Pulmonary artery endothelial cell (primary cell): ENCODE results near the gene AZGP1. TPM values are rescaled to one million over a fixed set of nuclear protein-coding genes. Genes with fewer than 3 reads are reported as not detected.
"Not testable (repeated sequence)": the region's sequence is repeated elsewhere in the genome, so short reads cannot be mapped to it uniquely, and the experiment has no call there.

Experiments used
- DNase-seq: peaks from one replicate; pipeline ENCODE4 v3.0.0-alpha.2; 2011; ENCODE audit warnings: low read depth, low spot score
- total RNA-seq: library from RNA; depleted of rRNA; stranded (reverse); fragments of >200 nt; gene quantifications from 2 replicates; pipeline ENCODE4 v1.2.3, GENCODE V29; 2014

AZGP1 gene
- total RNA-seq, 1 donor from 2014 or later: not detected

DNA sequence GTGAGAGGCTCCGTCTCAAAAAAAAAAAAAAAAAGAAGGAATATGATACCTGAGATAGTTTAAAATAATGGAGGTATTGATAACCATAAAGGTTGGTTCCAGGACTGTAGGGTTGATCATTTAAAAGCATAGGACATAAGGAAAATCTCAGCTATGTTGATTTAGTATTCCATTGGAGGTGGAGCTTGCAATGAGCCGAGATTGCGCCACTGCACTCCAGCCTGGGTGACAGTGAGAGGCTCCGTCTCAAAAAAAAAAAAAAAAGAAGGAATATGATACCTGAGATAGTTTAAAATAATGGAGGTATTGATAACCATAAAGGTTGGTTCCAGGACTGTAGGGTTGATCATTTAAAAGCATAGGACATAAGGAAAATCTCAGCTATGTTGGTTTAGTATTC, 23.2 kb downstream of the AZGP1 start:
- not testable (repeated sequence) for DNase-seq

DNA sequence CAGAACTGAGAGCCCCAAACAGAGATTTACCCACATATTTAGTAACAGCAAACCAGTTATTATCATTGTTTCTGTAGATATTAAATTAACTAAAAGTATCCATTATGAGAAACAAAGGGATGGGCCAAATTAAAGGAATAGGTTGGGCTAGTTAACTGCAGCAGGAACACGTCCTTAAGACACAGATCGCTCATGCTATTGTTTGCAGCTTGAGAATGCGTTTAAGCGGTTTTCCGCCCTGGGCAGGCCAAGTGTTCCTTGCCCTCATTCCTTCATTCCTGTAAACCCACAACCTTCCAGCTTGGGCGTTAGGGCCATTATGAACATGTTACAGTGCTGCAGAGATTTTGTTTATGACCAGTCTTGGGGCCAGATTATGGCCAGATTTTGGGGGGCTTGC, 25.0 kb downstream of the AZGP1 start:
- DNase-seq: not testable (repeated sequence)

DNA sequence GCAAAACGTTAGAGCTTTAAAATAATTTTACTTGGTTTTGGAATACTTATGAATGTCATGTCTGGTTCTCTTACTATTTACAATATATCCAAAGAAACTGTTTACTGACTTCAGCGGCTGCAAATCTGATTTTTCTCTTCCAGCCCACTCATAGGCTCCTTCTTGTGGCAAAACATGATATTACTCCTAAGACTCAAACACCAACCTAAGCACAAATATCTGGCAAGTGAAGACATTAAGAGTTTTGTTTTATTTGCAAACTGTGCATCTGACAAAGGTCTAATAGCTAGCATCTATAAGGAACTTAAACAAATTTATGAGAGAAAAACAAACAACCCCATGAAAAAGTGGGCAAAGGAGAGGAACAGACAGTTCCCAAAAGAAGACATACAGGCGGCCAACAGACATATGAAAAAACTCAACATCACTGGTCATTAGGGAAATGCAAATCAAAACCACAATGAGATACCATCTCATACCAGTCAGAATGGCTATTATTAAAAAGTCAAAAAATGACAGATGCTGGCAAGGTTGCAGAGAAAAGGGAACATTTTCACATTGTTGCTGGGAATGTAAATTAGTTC, 26.1 kb downstream of the AZGP1 start:
- DNase-seq: no peak

DNA sequence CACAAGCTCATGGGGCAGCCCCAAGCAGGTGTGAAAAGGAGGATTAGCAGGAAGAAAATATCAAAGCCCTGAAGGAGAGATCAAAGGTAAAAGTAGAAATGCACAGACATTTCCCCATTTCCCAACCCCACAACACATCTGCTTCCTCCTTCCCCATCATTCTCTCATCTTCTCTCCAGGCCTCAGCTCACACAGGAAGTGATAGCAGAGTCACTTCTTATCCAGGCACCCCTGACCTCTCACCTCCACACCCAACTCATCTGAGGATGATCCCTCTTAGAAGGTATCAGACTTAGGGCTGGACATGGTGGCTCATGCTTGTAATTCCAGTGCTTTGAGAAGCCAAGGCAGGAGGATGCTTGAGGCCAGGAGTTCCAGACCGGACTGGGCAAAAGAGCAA, 28.2 kb downstream of the AZGP1 start:
- DNase-seq: no peak

DNA sequence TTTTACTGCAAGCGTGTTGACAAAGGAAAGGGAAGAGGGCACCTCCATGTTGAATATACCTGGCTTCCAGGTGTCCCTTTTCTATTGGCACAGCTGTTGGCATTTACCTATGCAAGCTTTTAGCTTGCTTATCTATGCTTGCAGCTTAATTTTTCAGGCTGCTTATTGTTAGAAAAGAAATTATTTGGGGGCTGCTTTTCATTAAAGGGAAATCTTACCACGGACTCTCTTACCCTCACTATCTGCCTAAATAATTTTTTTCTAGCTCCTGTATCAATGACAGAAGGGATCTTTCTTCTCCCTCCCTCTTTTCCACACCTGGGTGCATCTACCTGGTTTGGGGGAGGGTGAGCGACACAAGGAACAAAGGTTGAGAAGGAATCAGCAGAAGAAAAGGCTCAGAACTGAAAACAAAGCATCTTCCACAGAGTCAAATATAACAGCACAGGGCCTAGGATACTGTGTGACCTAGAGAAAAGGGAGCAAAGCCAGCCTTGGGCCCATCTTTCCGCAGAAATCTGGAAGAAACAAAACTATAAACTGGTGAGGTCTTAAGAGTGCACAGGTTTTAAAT, 31.2 kb downstream of the AZGP1 start:
- DNase-seq: no peak

DNA sequence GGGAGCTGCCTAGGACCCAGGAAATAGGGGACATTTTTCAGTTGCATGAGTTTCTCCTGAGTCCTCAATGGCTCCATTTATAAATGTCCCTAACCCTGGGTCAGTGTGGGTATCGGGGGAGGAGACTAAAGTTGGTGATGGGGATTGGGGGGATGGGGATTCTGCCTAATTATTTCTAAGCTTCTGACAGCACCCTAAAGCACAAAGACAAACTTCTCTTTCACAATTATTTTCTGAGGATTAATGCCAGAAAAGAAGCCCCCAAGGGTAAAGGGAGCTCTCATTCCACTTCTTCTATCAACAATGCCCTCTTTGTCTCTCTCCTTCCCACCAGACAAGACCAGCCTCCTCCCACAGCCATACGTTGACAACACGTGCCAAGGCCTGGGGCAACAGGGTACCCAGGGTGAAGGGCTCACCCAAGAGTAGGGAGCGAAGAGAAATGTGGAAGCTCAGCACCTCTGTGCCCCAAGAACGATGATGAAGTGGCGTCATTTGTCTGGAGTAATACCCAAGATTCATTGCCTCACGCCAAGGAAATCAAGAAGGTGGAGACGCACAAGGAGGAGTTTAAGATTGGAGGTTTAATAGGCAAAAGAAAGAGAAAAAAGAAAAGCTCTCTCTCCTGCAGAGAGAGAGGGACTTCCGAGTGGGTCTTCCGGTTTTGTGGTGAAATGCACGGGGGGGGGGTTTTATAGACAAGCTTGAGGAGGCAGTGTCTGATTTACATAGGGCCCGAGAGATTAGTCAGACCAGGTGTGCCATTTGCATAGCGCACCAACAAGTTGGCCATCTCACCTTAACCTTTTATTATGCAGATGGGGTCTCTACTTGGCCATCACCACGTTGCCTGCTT, 32.0 kb downstream of the AZGP1 start:
- no peak for DNase-seq

DNA sequence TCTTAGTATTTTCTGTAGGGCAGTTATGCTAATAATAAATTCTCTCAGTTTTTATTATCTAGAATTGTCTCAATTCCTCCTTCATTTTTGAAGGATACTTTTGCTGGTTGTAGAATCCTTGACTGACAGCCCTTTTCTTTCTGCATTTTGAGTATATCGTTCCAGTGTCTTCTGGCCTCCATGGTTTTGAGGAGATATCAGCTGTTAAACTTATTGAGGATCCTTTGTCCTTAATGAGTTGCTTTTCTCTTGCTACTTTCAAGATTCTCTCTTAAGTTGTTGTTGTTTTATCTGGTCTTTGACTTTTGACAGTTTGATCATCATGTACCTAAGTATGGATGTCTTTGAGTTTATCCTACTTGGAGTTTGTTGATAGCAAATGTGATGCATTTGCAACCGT, 37.5 kb downstream of the AZGP1 start:
- DNase-seq: no peak

DNA sequence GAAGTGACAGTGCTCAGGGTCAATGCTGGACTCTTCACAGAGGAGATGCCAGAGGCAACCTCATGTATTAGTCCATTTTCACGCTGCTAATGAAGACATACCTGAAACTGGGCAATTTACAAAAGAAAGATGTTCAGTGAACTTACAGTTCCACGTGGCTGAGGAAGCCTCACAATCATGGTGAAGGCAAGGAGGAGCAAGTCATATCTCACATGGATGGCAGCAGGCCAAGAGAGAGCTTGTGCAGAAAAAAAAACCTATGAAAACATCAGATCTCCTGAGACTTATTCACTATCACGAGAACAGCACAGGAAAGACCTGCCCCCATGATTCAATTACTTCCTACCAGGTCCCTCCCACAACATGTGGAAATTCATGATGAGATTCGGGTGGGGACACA, 40.8 kb downstream of the AZGP1 start:
- not testable (repeated sequence) for DNase-seq

DNA sequence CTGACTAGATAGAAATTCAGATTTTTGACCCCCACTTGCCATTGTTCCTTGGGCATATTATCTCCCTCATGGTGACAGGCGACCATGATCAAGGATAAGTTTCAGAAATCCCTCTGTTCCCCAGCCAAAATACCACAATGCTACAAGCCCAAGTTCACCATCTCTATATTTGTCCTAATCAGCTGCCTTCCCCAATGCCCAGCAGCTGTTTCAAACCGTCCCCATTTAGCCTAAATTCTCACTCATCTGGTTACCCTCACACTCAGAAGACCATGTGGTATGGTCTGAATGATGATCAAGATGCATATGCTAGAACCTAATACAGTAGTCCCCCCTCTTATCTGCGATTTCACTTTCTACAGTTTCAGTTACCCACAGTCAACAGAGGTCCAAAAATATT, 45.5 kb downstream of the AZGP1 start:
- DNase-seq: no peak

DNA sequence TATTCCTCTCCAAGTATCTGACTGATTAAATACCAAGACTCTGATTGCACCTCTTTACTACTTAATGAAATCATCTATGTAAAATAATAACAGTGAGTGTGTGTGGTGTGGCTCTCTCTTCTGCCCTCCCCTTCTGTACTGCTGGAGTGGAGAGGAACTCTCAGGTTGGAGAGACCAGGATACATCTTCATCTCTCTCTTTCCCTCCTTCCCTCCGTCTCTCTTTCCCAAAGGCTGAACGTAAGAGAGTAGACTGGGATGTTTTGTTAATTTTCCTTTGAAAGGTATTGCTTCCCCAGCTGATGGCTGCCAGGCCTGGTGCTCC, 46.1 kb downstream of the AZGP1 start:
- no peak for DNase-seq

DNA sequence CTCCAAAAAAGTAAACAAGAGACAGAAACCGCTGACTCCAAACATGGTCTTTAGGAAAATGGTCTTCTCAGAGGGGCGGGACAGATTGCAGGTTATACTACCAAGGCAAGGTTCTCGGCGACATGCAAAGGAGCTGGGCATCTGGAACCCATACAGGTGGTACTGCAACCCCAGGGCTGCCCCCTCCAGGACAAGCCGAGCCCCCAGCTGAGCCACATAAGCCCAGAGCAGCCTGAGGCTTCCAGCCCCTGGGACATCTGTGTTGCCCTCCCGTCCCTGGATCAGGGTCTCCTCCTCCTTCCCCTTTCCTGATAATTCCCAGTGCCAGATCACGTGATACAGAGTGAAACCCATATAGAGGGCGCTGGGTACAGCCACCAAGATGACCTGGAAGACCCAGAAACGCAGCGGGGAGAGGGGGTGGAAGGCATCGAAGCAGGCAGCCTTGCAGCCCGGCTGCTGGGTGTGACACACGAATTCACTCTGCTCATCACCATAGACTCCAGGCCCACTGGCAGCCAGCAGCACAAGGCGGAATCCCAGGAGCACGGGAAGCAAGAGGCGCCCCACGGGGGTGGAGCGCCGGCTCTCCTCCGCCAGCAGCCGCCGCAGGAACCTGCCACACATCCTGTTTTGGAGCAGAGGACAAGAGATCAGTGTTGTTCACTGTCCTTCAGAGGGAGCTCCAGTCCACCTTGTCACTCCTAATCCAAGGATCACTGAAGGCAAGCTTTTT, 46.7 kb downstream of the AZGP1 start, which contains the start of gene GJC3:
Gene GJC3 (minus strand): TSS at position 627 of the 736 bp plus-strand sequence. CDS start 0 bp downstream, at position 627.
- peak; percentile 27 for DNase-seq

DNA sequence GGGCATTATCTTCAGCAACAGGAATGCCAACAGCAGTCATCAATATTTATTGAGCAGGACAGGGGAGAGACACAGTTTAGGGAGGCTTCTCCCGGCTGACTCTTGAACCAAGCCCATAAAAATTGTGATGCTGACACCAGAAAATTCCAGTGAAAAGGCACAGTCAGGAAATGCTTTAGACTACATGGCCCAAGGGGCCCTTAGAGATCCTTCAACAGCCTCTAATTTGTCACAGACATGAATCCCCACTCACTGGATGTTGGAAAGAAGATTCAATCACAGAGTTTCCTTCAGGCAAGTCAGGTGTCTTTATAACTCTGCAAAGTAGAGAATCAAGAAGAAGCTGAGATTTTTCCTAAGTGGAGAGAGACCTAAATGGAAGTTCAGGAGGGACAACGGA, 47.6 kb downstream of the AZGP1 start:
- no peak for DNase-seq

DNA sequence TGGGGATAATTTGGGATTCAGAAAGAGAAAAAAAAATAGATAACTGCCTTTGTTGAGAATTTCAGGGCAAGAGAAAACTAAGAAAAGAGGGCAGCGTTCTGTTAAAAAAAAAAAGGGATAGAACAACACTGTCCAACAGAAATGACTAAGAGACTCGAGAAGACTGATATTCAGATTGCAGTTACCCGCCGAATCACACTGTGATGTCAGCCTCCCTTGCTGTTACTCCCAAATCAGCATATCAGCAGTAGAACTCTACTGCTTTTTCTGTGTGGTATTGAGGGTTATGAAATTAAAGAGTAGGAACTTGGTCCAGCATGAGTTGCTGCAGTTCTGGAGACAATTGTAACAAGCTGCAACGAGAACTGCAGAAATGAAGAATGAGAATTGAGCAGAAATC, 48.3 kb downstream of the AZGP1 start:
- DNase-seq: no peak

DNA sequence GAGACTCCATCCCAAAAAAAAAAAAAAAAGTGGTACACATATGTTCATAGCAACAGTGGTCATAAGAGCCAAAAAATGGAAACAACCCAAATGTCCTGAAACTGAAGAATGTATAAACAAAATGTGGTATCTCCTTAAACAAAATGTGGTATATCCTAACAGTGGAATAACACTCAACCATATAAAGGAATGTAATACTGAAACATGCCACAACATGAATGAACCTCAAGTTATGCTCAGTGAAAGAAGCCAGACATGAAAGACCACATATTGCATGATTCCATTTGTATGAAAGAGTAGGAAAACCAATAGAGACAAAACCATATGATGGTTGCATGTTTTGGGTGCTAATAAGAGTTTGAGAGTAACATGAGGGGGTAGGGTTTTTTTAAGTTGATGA, 49.5 kb downstream of the AZGP1 start:
- no peak for DNase-seq

DNA sequence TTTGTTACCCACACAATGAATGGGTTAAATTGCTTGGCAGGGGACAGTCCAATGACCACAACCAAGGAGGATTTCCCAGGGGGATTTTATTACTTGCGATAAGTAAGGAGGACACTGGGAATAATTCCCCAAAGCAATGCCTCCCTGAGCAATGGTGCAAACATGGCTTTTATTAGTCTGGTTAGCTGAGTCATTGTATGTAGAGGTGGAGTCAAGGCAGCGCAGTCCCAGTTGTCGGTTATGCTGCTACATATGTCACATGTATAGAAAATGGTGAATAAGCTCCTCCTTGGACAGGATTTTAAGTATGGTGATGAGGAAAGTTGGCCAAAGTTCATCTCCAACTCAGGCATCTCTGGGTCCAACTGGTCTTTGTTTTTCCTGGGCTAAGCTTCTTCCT, 52.6 kb downstream of the AZGP1 start:
- DNase-seq: no peak

DNA sequence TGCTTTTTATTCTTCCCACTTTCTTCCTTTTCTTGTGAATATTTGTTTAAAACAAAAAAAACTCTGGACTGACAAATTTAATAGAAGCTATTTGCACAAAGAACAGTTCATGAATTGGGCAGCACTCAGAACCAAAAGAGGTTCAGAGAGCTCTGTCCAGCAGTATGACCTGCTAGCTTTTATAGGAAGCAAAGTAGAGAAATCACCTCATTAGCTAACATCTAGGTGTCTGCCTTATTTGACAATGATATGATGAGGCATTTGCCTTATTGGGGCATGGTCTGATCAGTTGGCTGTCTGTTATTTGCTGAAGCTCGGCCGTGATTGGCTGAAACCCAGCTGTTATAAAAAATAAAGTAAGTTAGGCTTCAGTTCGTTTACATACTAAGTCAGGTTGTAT, 55.7 kb downstream of the AZGP1 start:
- DNase-seq: no peak

DNA sequence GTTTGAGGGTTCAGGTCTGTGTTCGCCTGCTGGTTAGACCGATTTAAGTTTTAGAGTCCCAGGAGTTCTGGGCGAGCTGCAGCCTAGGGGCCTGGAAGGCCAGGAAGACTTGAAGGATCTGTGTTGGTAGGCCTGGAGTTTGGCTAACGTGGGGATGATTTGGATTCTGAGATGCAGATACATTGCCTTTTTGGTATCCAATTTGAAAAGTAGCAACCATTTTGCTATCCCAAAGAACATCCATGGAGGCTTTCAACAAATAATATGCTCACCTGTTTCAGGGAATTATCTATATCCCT, 56.1 kb downstream of the AZGP1 start:
- no peak for DNase-seq

DNA sequence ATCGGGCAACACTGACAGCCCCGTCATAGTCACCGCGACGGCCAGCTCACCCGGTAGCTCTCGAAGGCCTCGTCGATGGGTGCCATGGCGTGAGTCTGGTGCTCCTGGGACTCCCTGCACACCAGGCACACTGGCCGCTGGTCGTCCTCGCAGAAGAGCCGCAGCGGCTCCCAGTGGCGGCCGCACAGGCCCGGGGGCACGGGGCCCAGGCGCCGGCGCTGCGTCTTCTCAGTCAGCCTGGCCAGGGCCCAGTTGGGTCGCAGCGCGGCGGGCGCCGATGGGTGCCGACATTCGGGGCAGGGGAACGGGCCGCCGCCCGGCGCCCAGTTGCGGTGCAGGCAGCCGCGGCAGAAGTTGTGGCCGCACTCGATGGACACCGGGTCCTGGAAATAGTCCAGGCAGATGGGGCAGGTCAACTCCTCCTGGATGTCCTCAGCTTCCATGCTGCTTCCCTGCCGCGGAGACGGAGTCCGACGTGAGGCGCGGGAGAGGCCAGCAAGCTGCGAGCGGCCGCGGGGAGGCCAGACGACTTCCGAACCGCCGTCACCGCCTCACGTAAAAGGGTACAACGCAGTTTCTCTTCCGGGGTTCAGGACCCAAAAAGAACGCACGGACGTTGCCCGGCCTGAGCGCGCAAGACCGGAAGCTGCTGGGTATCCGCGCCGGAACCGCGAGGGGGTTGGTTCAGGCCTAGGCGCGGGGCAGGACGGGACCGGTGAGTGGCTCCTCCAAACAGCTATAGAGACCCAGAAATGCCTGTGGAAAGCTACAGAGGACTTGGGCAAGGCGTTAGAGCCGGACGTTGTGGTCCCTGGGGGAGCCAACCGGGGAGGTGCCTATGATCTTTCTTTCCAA, 56.6 kb downstream of the AZGP1 start, which contains the start of gene TRIM4:
Gene TRIM4 (minus strand): TSS at position 572 of the 855 bp plus-strand sequence. CDS start 129 bp downstream, at position 443.
- peak; percentile 57 for DNase-seq
